Activated T-cell treated with anti-CD3 and anti-CD28 coated beads, Interleukin-2, amount 50 U/mL, for 72 hours (primary cell): ENCODE measurements around the gene RNF19B. TPM values are rescaled to one million over a fixed set of nuclear protein-coding genes. Genes with fewer than 3 reads are reported as not detected.

ENCODE experiments used
- ATAC-seq, 2 donors: fragments of 150-1000 bp; cut with Tn5 transposase; replicated peaks in 1 of 2; 2 replicates each; pipeline ENCODE4 v1.10.0; 2021; ENCODE audit warnings: moderate library complexity in 2 of 2, mild to moderate bottlenecking in 1 of 2
- DNase-seq, 2 donors: peaks; one replicate each; pipeline ENCODE4 v3.0.0; 2021 to 2022; ENCODE audit warnings: mixed read lengths in 1 of 2
- H3K27ac Mint-ChIP-seq: one replicate; pipeline ENCODE4 v1.8.0; 2022; ENCODE audit warnings: mild to moderate bottlenecking, moderate library complexity, mixed read lengths
- H3K27me3 Mint-ChIP-seq: one replicate; pipeline ENCODE4 v1.8.0; 2022; ENCODE audit warnings: low read depth, mixed read lengths
- H3K36me3 Mint-ChIP-seq, 2 donors: one replicate each; pipeline ENCODE4 v1.8.0; 2022; ENCODE audit warnings: mixed read lengths in 2 of 2, mild to moderate bottlenecking in 1 of 2; ENCODE audit not compliant: insufficient read depth in 2 of 2
- H3K4me1 Mint-ChIP-seq: one replicate; pipeline ENCODE4 v1.8.0; 2022; ENCODE audit warnings: low read depth, mixed read lengths
- H3K4me3 Mint-ChIP-seq, 2 donors: one replicate each; pipeline ENCODE4 v1.8.0; 2022; ENCODE audit warnings: mild to moderate bottlenecking in 2 of 2, mixed read lengths in 2 of 2, moderate library complexity in 2 of 2
- H3K9me3 Mint-ChIP-seq, 2 donors: one replicate each; pipeline ENCODE4 v1.8.0; 2022; ENCODE audit warnings: mixed read lengths in 2 of 2
- total RNA-seq, 2 donors: library from RNA; stranded (reverse); gene quantifications; one replicate each; pipeline ENCODE4 v1.2.3, GENCODE V29; 2022

RNF19B gene
- total RNA-seq, 2 donors from 2014 or later: 99.9 to 148 TPM

GRCh38 chr1:32971576-32971975 lies 7.0 kb upstream of the RNF19B start:
- Mint-ChIP-seq H3K4me3 (peak overlapping the region in 1 of 2 donors; percentile 80), H3K4me1 (peaks cover 50% of the 10 kb centered on the region), H3K36me3 (peaks cover 0 to 11% of the 10 kb centered on the region in 2 donors), H3K27me3 (peaks cover 23% of the 10 kb centered on the region), H3K9me3 (peaks cover 6% of the 10 kb centered on the region in 2 donors), H3K27ac (peak overlapping the region; percentile 31)
- DNase-seq (no peak), ATAC-seq (peak; percentile 70)

GRCh38 chr1:32971156-32971555 lies 6.5 kb upstream of the RNF19B start:
- ATAC-seq (peak in 1 of 2 donors; percentile 1), DNase-seq (no peak)
- Mint-ChIP-seq H3K9me3 (peaks cover 6% of the 10 kb centered on the region in 2 donors), H3K36me3 (peaks cover 0 to 11% of the 10 kb centered on the region in 2 donors), H3K4me3 (peak overlapping the region in 1 of 2 donors; percentile 80), H3K27me3 (peaks cover 23% of the 10 kb centered on the region), H3K4me1 (peaks cover 51% of the 10 kb centered on the region), H3K27ac (no peak overlapping the region)

GRCh38 chr1:32969566-32969965 lies 5.0 kb upstream of the RNF19B start:
- Mint-ChIP-seq H3K4me1 (peaks cover 51% of the 10 kb centered on the region), H3K36me3 (peaks cover 0 to 13% of the 10 kb centered on the region in 2 donors), H3K9me3 (peaks cover 6% of the 10 kb centered on the region in 2 donors), H3K4me3 (peak overlapping the region in 1 of 2 donors; percentile 3), H3K27ac (no peak overlapping the region), H3K27me3 (peaks cover 23% of the 10 kb centered on the region)
- ATAC-seq: no peak
- DNase-seq: no peak

- H3K36me3 Mint-ChIP-seq: peaks cover 5 to 17% of the 10 kb centered on the region in 2 donors
- H3K4me3 Mint-ChIP-seq: peak overlapping the region; percentile 33 to 75
- ATAC-seq (peak; percentile 18 to 34), DNase-seq (no peak)
- H3K27me3 Mint-ChIP-seq: peaks cover 23% of the 10 kb centered on the region
- H3K27ac Mint-ChIP-seq: peak overlapping the region; percentile 39
- H3K4me1 Mint-ChIP-seq: peaks cover 51% of the 10 kb centered on the region
- peaks cover 6% of the 10 kb centered on the region in 2 donors for H3K9me3 Mint-ChIP-seq
These were observed 3.4 kb upstream of the RNF19B start for GRCh38 chr1:32967888-32968568.

GRCh38 chr1:32966900-32967299 lies 2.3 kb upstream of the RNF19B start:
- Mint-ChIP-seq H3K4me3 (peak overlapping the region in 1 of 2 donors; percentile 75), H3K27ac (no peak overlapping the region), H3K9me3 (peaks cover 6% of the 10 kb centered on the region in 2 donors), H3K27me3 (peaks cover 14% of the 10 kb centered on the region), H3K36me3 (peaks cover 13 to 21% of the 10 kb centered on the region in 2 donors), H3K4me1 (peaks cover 54% of the 10 kb centered on the region)
- ATAC-seq (no peak), DNase-seq (no peak)

- Mint-ChIP-seq H3K27me3 (no peaks in the 10 kb centered on the region), H3K9me3 (peaks cover 4 to 5% of the 10 kb centered on the region in 2 donors), H3K36me3 (peaks cover 15% of the 10 kb centered on the region in 2 donors), H3K27ac (peak overlapping the region; percentile 96), H3K4me1 (peaks cover 60% of the 10 kb centered on the region), H3K4me3 (peak overlapping the region; percentile 78 to 90)
- no peak for ATAC-seq
- no peak for DNase-seq
These were observed 690 bp upstream of the RNF19B start for GRCh38 chr1:32965251-32965747.

- ATAC-seq: peak; percentile 30 to 43
- DNase-seq: peak; percentile 66 to 74
- no peaks in the 10 kb centered on the region for H3K27me3 Mint-ChIP-seq
- H3K9me3 Mint-ChIP-seq: peaks cover 4 to 5% of the 10 kb centered on the region in 2 donors
- peak overlapping the region; percentile 93 to 95 for H3K4me3 Mint-ChIP-seq
- H3K27ac Mint-ChIP-seq: peak overlapping the region; percentile 82
- H3K36me3 Mint-ChIP-seq: peaks cover 15 to 17% of the 10 kb centered on the region in 2 donors
- H3K4me1 Mint-ChIP-seq: peaks cover 60% of the 10 kb centered on the region
These were observed 706 bp downstream of the RNF19B start for GRCh38 chr1:32963746-32964460.

GRCh38 chr1:32962248-32962896 lies 2.2 kb downstream of the RNF19B start:
- DNase-seq: no peak
- H3K4me3 Mint-ChIP-seq: peak overlapping the region; percentile 93 to 95
- no peaks in the 10 kb centered on the region for H3K27me3 Mint-ChIP-seq
- peak overlapping the region; percentile 82 for H3K27ac Mint-ChIP-seq
- no peak for ATAC-seq
- no peaks in the 10 kb centered on the region for H3K9me3 Mint-ChIP-seq
- peaks cover 61% of the 10 kb centered on the region for H3K4me1 Mint-ChIP-seq
- peaks cover 17 to 22% of the 10 kb centered on the region in 2 donors for H3K36me3 Mint-ChIP-seq

GRCh38 chr1:32960819-32961355 lies 3.7 kb downstream of the RNF19B start:
- DNase-seq (no peak), ATAC-seq (no peak)
- H3K36me3 Mint-ChIP-seq: peaks cover 17 to 27% of the 10 kb centered on the region in 2 donors
- H3K4me1 Mint-ChIP-seq: peaks cover 60% of the 10 kb centered on the region
- H3K27me3 Mint-ChIP-seq: no peaks in the 10 kb centered on the region
- peak overlapping the region; percentile 40 for H3K27ac Mint-ChIP-seq
- H3K4me3 Mint-ChIP-seq: peak overlapping the region; percentile 46 to 88
- H3K9me3 Mint-ChIP-seq: no peaks in the 10 kb centered on the region

- no peaks in the 10 kb centered on the region for H3K9me3 Mint-ChIP-seq
- H3K27me3 Mint-ChIP-seq: no peaks in the 10 kb centered on the region
- no peak for DNase-seq
- peak overlapping the region; percentile 23 to 77 for H3K4me3 Mint-ChIP-seq
- H3K4me1 Mint-ChIP-seq: peaks cover 65% of the 10 kb centered on the region
- ATAC-seq: no peak
- peaks cover 19 to 27% of the 10 kb centered on the region in 2 donors for H3K36me3 Mint-ChIP-seq
- peak overlapping the region; percentile 43 for H3K27ac Mint-ChIP-seq
These were observed 4.3 kb downstream of the RNF19B start for GRCh38 chr1:32960342-32960741.

- H3K4me3 Mint-ChIP-seq: peak overlapping the region in 1 of 2 donors; percentile 46
- peaks cover 77% of the 10 kb centered on the region for H3K4me1 Mint-ChIP-seq
- no peak overlapping the region for H3K27ac Mint-ChIP-seq
These were observed 5.8 kb downstream of the RNF19B start for GRCh38 chr1:32958827-32959226.

GRCh38 chr1:32957017-32957416 lies 7.6 kb downstream of the RNF19B start:
- H3K36me3 Mint-ChIP-seq: peaks cover 11 to 22% of the 10 kb centered on the region in 2 donors
- no peaks in the 10 kb centered on the region for H3K9me3 Mint-ChIP-seq
- no peak for ATAC-seq
- H3K4me3 Mint-ChIP-seq: peak overlapping the region in 1 of 2 donors; percentile 18
- H3K27me3 Mint-ChIP-seq: no peaks in the 10 kb centered on the region
- H3K27ac Mint-ChIP-seq: peak overlapping the region; percentile 61
- H3K4me1 Mint-ChIP-seq: peaks cover 77% of the 10 kb centered on the region
- DNase-seq: no peak

More at GRCh38 chr1:32958827-32959226, 5.8 kb downstream of the RNF19B start:
- no peaks in the 10 kb centered on the region for H3K27me3 Mint-ChIP-seq
- no peaks in the 10 kb centered on the region for H3K9me3 Mint-ChIP-seq
- peaks cover 20 to 32% of the 10 kb centered on the region in 2 donors for H3K36me3 Mint-ChIP-seq
- DNase-seq (no peak), ATAC-seq (no peak)
